ENCODE measurements around the gene STAP1. TPM values are rescaled to one million over a fixed set of nuclear protein-coding genes. Genes with fewer than 3 reads are reported as not detected.
"Not testable (repeated sequence)": the region's sequence is repeated elsewhere in the genome, so short reads cannot be mapped to it uniquely, and the experiment has no call there.

STAP1 gene
- total RNA-seq, 2 experiments from 2014 or later = 10.0 to 11.0 TPM

- intact Hi-C loops (cut with DNase I, micrococcal nuclease) = loop anchor here (10.0 kb wide), 2 partner anchors 805 to 835 kb away; no protein-coding TSS in a partner anchor
- Mint-ChIP-seq H3K36me3 (ENCODE audit: low read depth) (peaks cover 62% of the 10 kb centered on the region), H3K4me1 (peaks cover 53% of the 10 kb centered on the region), H3K27ac (no peak overlapping the region), H3K9me3 (ENCODE audit: low read depth) (no peaks in the 10 kb centered on the region), H3K27me3 (no peaks in the 10 kb centered on the region), H3K4me3 (no peak overlapping the region)
- POLR2A ChIA-PET = no interaction called here
- CTCF ChIA-PET = interaction anchor here (0.7 kb wide), 1 partner anchor 19 kb away, joined by 5 read pairs; no protein-coding TSS in a partner anchor
- DNase-seq (no peak), ATAC-seq (no peak)
Measured at GRCh38 chr4:67539830-67540229, 18.7 kb upstream of the STAP1 start.

- H3K9me3 Mint-ChIP-seq (ENCODE audit: low read depth) = no peaks in the 10 kb centered on the region
- intact Hi-C loops (cut with DNase I, micrococcal nuclease) = loop anchor here (10.0 kb wide), 2 partner anchors 803 to 833 kb away; no protein-coding TSS in a partner anchor
- H3K36me3 Mint-ChIP-seq (ENCODE audit: low read depth) = peaks cover 50% of the 10 kb centered on the region
- peak overlapping the region; percentile 58 for H3K27ac Mint-ChIP-seq
- ATAC-seq (no peak), DNase-seq (no peak)
- ChIA-PET POLR2A (no interaction called here), CTCF (no interaction called here)
- H3K4me1 Mint-ChIP-seq = peaks cover 41% of the 10 kb centered on the region
- no peak overlapping the region for H3K4me3 Mint-ChIP-seq
- H3K27me3 Mint-ChIP-seq = no peaks in the 10 kb centered on the region
Measured at GRCh38 chr4:67542076-67542475, 16.5 kb upstream of the STAP1 start.

GRCh38 chr4:67545199-67546003, 13.1 kb upstream of the STAP1 start, which contains the start of gene CENPC:
CENPC (minus strand) TSS chr4:67545503; CDS start chr4:67545355, 148 bp downstream.
- Mint-ChIP-seq H3K4me3 (peak within 1 kb of the TSS; percentile 92), H3K36me3 (ENCODE audit: low read depth) (peaks cover 31% of the 10 kb centered on the region), H3K27ac (peak within 1 kb of the TSS; percentile 98), H3K27me3 (no peaks in the 10 kb centered on the region), H3K9me3 (ENCODE audit: low read depth) (no peaks in the 10 kb centered on the region), H3K4me1 (peaks cover 32% of the 10 kb centered on the region)
- ChIA-PET POLR2A (interaction anchor here (0.6 to 1.5 kb wide), 6 partner anchors 21 to 788 kb away, joined by 3 to 4 read pairs (median 3); no protein-coding TSS in a partner anchor), CTCF (interaction anchor here (1.0 to 1.8 kb wide), 5 partner anchors 10 to 630 kb away, joined by 3 to 6 read pairs (median 4); no protein-coding TSS in a partner anchor)
- DNase-seq = peak; percentile 97
- intact Hi-C loops (cut with DNase I, micrococcal nuclease) = loop anchor here (1.0 to 10.0 kb wide), 7 partner anchors 22 to 829 kb away; partner anchors contain the start of gene UBA6 (in 2 of the 2)
- peak; percentile 98 for ATAC-seq

- peaks cover 31% of the 10 kb centered on the region for H3K4me1 Mint-ChIP-seq
- peaks cover 28% of the 10 kb centered on the region for H3K36me3 Mint-ChIP-seq (ENCODE audit: low read depth)
- no peaks in the 10 kb centered on the region for H3K9me3 Mint-ChIP-seq (ENCODE audit: low read depth)
- no peak for ATAC-seq
- H3K27ac Mint-ChIP-seq = no peak overlapping the region
- DNase-seq = no peak
- peak overlapping the region; percentile 92 for H3K4me3 Mint-ChIP-seq
- intact Hi-C loops (cut with DNase I, micrococcal nuclease) = loop anchor here (5.0 to 10.0 kb wide), 4 partner anchors 36 to 829 kb away; no protein-coding TSS in a partner anchor
- CTCF ChIA-PET = interaction anchor here (0.9 to 1.8 kb wide), 8 partner anchors 10 to 629 kb away, joined by 3 to 6 read pairs (median 4); no protein-coding TSS in a partner anchor
- POLR2A ChIA-PET = interaction anchor here (0.7 kb wide), 1 partner anchor 172 kb away, joined by 4 read pairs; no protein-coding TSS in a partner anchor
- H3K27me3 Mint-ChIP-seq = no peaks in the 10 kb centered on the region
Measured at GRCh38 chr4:67546004-67546356, 12.5 kb upstream of the STAP1 start.

GRCh38 chr4:67546971-67547370, 11.6 kb upstream of the STAP1 start:
- ChIA-PET POLR2A (interaction anchor here (0.5 kb wide), 1 partner anchor 35 kb away, joined by 6 read pairs; no protein-coding TSS in a partner anchor), CTCF (interaction anchor here (0.9 to 1.8 kb wide), 5 partner anchors 9 to 363 kb away, joined by 3 to 6 read pairs (median 3); no protein-coding TSS in a partner anchor)
- DNase-seq = no peak
- Mint-ChIP-seq H3K4me1 (peaks cover 28% of the 10 kb centered on the region), H3K9me3 (ENCODE audit: low read depth) (no peaks in the 10 kb centered on the region), H3K36me3 (ENCODE audit: low read depth) (peaks cover 21% of the 10 kb centered on the region), H3K27me3 (no peaks in the 10 kb centered on the region), H3K27ac (no peak overlapping the region), H3K4me3 (no peak overlapping the region)
- no peak for ATAC-seq
- intact Hi-C loops (cut with DNase I, micrococcal nuclease) = loop anchor here (5.0 to 10.0 kb wide), 4 partner anchors 35 to 828 kb away; no protein-coding TSS in a partner anchor

GRCh38 chr4:67549123-67549522, 9.4 kb upstream of the STAP1 start:
- DNase-seq (no peak), ATAC-seq (no peak)
- peaks cover 5% of the 10 kb centered on the region for H3K36me3 Mint-ChIP-seq (ENCODE audit: low read depth)
- ChIA-PET POLR2A (no interaction called here), CTCF (interaction anchor here (0.8 to 0.9 kb wide), 2 partner anchors 12 to 77 kb away, joined by 3 to 5 read pairs; no protein-coding TSS in a partner anchor)
- no peaks in the 10 kb centered on the region for H3K9me3 Mint-ChIP-seq (ENCODE audit: low read depth)
- intact Hi-C loops (cut with DNase I, micrococcal nuclease) = loop anchor here (1.0 to 10.0 kb wide), 8 partner anchors 33 to 826 kb away; no protein-coding TSS in a partner anchor
- H3K27ac Mint-ChIP-seq = no peak overlapping the region
- H3K27me3 Mint-ChIP-seq = no peaks in the 10 kb centered on the region
- peaks cover 8% of the 10 kb centered on the region for H3K4me1 Mint-ChIP-seq
- H3K4me3 Mint-ChIP-seq = no peak overlapping the region

- H3K4me1 Mint-ChIP-seq = peaks cover 8% of the 10 kb centered on the region
- H3K4me3 Mint-ChIP-seq = no peak overlapping the region
- DNase-seq (no peak), ATAC-seq (no peak)
- no peaks in the 10 kb centered on the region for H3K36me3 Mint-ChIP-seq (ENCODE audit: low read depth)
- POLR2A ChIA-PET = no interaction called here
- no peaks in the 10 kb centered on the region for H3K9me3 Mint-ChIP-seq (ENCODE audit: low read depth)
- no peaks in the 10 kb centered on the region for H3K27me3 Mint-ChIP-seq
- H3K27ac Mint-ChIP-seq = no peak overlapping the region
- intact Hi-C loops (cut with DNase I, micrococcal nuclease) = no loop called here
- CTCF ChIA-PET = no interaction called here
Measured at GRCh38 chr4:67550451-67550850, 8.1 kb upstream of the STAP1 start.

GRCh38 chr4:67550857-67551256, 7.7 kb upstream of the STAP1 start:
- intact Hi-C loops (cut with DNase I, micrococcal nuclease) = no loop called here
- CTCF ChIA-PET = no interaction called here
- H3K27ac Mint-ChIP-seq = no peak overlapping the region
- H3K9me3 Mint-ChIP-seq (ENCODE audit: low read depth) = no peaks in the 10 kb centered on the region
- H3K36me3 Mint-ChIP-seq (ENCODE audit: low read depth) = no peaks in the 10 kb centered on the region
- H3K4me1 Mint-ChIP-seq = peaks cover 8% of the 10 kb centered on the region
- ATAC-seq (no peak), DNase-seq (no peak)
- H3K4me3 Mint-ChIP-seq = no peak overlapping the region
- POLR2A ChIA-PET = interaction anchor here (0.7 kb wide), 1 partner anchor 10 kb away, joined by 4 read pairs; no protein-coding TSS in a partner anchor
- no peaks in the 10 kb centered on the region for H3K27me3 Mint-ChIP-seq

GRCh38 chr4:67552146-67552792, 6.3 kb upstream of the STAP1 start:
- ATAC-seq; H3K9me3 Mint-ChIP-seq (ENCODE audit: low read depth); H3K4me3 Mint-ChIP-seq; H3K36me3 Mint-ChIP-seq (ENCODE audit: low read depth); CTCF ChIA-PET; intact Hi-C loops (cut with DNase I, micrococcal nuclease); H3K27me3 Mint-ChIP-seq; DNase-seq: not testable (repeated sequence)
- peaks cover 10% of the 10 kb centered on the region for H3K4me1 Mint-ChIP-seq
- POLR2A ChIA-PET = interaction anchor here (0.6 to 0.7 kb wide), 3 partner anchors 12 to 49 kb away, joined by 3 to 6 read pairs (median 4); no protein-coding TSS in a partner anchor
- H3K27ac Mint-ChIP-seq = peak overlapping the region; percentile 39

- H3K9me3 Mint-ChIP-seq (ENCODE audit: low read depth) = no peaks in the 10 kb centered on the region
- H3K36me3 Mint-ChIP-seq (ENCODE audit: low read depth) = no peaks in the 10 kb centered on the region
- no peaks in the 10 kb centered on the region for H3K27me3 Mint-ChIP-seq
- no peak for ATAC-seq
- H3K4me1 Mint-ChIP-seq = peaks cover 23% of the 10 kb centered on the region
- no peak overlapping the region for H3K4me3 Mint-ChIP-seq
- no peak for DNase-seq
- intact Hi-C loops (cut with DNase I, micrococcal nuclease) = no loop called here
- ChIA-PET POLR2A (interaction anchor here (0.6 kb wide), 1 partner anchor 117 kb away, joined by 4 read pairs; no protein-coding TSS in a partner anchor), CTCF (no interaction called here)
- H3K27ac Mint-ChIP-seq = no peak overlapping the region
Measured at GRCh38 chr4:67554096-67554495, 4.4 kb upstream of the STAP1 start.

- H3K4me3 Mint-ChIP-seq = no peak overlapping the region
- CTCF ChIA-PET = interaction anchor here (1.3 kb wide), 1 partner anchor 9 kb away, joined by 4 read pairs; no protein-coding TSS in a partner anchor
- ATAC-seq (no peak), DNase-seq (no peak)
- no peak overlapping the region for H3K27ac Mint-ChIP-seq
- H3K9me3 Mint-ChIP-seq (ENCODE audit: low read depth) = no peaks in the 10 kb centered on the region
- intact Hi-C loops (cut with DNase I, micrococcal nuclease) = no loop called here
- no peaks in the 10 kb centered on the region for H3K36me3 Mint-ChIP-seq (ENCODE audit: low read depth)
- no peaks in the 10 kb centered on the region for H3K27me3 Mint-ChIP-seq
- POLR2A ChIA-PET = no interaction called here
- peaks cover 22% of the 10 kb centered on the region for H3K4me1 Mint-ChIP-seq
Measured at GRCh38 chr4:67555447-67555846, 3.1 kb upstream of the STAP1 start.
